GM18858 (cell line): ENCODE measurements around the gene RND3.

Experiments used
- ATAC-seq: cut with Tn5 transposase; IDR thresholded peaks from one replicate; pipeline ENCODE4 v1.9.1; 2021; ENCODE audit not compliant: unreplicated experiment

RND3 gene, protein sequence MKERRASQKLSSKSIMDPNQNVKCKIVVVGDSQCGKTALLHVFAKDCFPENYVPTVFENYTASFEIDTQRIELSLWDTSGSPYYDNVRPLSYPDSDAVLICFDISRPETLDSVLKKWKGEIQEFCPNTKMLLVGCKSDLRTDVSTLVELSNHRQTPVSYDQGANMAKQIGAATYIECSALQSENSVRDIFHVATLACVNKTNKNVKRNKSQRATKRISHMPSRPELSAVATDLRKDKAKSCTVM

DNA sequence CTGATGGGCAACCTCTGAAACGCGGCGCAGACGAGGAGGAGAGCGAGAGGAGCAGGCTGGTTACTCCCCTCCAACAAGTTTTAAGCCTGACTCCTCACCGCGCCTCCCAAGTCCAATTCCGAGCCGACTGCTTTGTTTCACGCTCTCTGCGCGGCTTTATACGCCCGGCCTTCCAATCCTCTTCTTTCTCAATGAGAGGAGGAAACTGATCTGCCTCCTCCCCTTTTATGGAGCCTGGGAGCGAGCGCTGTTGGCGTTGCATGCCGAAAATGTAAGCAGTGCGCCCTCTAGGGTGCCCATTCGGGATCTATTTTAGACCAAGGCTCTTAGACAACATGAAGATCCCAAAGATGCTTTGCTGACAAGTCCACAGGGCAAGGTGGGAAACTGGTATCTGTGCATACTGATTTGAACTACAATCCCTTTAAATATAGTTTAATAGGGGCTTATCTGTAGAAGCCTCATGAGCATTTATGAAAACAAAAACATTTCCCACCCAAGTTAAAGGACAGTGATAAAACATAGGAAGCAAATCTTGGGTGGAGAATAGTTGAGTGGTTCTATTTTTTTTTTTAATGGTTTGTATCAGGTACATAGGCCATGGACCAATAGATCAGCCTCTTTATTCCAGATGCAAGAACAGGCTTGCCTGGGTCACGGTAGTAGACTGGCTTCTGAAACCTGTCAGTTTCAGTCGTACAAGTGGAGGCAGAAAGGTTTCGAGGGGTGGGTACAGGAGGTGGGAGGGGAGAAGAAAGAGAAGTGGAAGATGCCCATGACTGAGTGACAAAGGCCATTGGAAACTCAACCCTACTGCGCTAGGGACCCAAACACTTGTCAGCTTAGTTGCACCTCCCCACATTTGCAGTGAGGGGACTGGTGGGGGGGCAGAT, at the start of gene RND3:
Gene RND3, minus strand, starts transcription at position 131 of the 893 bp plus-strand sequence. CDS start 250 bp downstream, outside the sequence.
- peak; percentile 74 for ATAC-seq

DNA sequence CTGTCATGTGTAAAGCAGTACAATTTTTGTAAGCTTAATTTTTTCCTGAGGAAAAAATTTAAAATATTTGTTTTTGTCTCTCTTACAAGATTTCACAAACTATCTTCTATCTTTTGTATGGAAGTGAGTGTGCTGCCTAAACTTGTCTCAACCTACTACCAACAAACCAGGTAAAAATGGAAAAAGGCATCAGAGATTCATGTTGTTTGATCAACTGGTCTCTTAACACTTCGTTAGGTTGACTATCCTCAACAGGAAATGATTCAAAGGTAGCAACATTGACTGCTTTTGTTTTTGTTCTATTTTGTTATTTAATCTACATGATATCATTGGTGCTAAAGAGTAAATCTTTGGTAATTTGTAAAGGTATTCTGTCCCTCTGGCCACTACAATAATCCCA, 47.7 kb upstream of the RND3 start:
- ATAC-seq = no peak

DNA sequence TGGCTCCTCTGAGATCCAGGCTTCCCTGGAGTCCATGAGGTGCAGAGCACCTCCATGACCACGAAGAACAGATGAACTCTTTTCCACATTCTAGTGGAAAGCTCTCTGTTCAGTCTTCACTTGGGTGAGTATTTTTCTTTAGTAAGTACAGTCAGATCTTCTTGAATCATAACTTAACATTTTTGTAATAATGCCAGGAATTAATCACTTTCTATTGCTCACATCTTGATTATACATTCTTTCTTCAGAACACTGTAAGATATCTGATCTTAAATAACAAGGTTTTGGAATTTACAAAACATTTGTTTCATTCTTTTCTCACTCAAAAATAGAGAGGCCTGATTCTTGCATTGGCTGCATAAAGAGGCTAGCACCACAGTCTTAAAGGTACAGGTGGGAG, 45.4 kb upstream of the RND3 start:
- ATAC-seq = no peak

DNA sequence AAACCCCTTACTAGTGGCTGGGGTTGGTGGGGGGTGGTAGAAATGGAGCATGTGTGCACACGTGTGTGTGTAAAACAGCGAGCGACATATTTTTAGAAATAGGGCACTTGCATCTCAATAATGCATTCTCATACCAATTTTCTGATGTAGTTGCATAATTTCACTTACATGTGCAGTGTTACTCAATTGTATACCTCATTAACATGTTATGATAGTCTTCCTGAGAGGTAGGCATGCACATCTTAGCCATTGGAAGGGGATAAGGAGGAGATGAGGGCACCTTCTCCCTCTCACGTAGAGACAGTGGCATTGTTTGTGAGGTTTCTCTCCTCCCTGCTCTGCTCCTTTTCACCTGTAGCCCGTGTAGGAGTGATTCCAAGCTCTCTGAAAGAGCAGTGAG, 44.6 kb upstream of the RND3 start:
- ATAC-seq = no peak

DNA sequence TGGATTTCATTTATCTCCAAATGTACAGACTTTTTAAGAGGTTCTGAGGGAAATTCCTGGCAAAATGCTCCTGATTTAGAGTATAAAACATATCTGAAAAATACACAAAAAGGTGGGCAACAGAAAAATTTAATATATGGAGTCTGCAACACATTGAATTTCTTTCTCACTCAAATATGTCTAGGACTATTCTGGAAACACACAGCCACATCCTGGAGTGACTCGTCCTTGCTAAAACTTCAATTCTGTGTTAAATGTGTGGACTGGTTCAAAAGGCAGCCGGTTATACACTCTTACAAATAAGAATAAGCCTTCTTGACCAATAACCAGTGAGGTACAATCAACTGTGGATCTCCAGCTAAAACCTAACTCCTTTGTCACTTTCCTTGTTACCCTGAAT, 44.1 kb upstream of the RND3 start:
- no peak for ATAC-seq

DNA sequence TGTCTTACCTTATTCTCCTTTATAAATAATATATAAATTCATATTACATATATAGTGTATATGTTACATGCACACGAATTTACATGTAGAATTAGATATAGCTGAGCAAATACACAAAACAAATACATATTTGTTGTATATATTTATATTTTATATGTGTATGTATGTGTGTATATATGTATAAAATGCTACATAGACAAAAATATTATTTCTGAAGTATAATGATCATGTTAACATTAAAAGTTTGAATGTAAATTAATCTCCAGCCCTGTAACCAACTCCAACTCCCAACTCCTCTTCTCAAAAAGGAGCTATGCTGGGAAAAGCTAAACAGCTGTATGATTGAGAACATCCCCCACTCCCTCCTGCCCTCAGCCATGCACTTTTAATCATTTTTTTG, 42.7 kb upstream of the RND3 start:
- no peak for ATAC-seq

GRCh38 chr2:150528861-150529801, 41.7 kb upstream of the RND3 start:
- peak; percentile 98 for ATAC-seq

DNA sequence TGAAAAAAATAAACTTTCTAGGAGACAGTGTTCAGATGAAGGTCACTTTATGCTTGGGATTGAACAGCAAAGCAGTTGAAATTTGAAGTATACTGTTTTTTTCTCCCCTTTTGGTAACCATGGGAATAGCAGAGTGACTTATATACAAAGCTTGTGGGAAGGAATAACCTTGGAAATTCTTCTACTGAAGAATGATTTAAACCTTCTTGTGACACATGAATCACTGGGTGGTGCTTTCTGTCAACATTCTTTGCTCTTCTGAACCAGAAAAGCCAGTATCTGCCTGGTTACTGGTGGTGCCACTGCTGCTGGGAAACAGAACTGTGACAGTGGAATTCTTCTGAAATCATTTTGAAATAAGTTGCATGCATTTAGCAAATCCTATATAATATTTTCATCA, 39.4 kb upstream of the RND3 start:
- ATAC-seq = no peak

GRCh38 chr2:150526006-150526405, 38.5 kb upstream of the RND3 start:
- no peak for ATAC-seq

GRCh38 chr2:150522269-150522668, 34.8 kb upstream of the RND3 start:
- ATAC-seq = no peak

DNA sequence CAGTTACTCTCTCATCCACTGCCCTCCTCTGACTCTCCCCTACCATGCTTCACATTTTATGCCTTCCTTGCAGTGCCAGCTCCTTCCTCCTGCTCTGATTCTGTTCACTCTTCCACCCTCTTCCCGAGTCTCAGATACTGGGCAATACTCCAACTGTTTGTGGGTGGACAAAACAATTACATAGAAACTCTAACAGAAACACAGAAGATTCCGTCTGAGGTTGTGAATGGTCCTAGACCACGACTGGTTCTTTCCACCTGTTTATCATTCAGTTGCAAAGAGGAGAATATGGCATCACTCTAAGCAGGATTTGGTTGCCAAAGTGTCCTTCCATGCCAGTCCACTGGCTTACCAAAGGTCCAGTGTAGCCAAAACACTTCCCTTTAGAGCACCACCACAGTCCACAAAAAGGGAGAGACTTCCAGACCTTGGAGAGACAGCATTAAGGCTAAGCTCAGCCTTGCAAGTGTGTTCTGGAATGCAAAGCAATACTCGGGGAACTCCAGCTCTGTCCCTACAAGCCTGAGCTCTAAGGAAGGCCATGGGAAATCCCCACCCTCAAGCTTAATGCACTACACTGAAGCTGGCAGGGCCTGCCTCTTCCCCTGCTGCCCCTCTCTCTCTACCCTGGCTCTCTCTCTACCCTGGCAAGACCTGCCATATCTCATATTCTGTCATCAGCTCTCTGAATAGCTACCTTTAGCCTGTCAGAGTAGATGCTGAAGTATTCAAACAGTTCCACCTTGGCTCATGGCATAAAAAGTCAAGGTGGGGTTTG, 33.6 kb upstream of the RND3 start:
- ATAC-seq = no peak

- ATAC-seq = no peak
Observed at GRCh38 chr2:150520033-150520432, 32.6 kb upstream of the RND3 start.

DNA sequence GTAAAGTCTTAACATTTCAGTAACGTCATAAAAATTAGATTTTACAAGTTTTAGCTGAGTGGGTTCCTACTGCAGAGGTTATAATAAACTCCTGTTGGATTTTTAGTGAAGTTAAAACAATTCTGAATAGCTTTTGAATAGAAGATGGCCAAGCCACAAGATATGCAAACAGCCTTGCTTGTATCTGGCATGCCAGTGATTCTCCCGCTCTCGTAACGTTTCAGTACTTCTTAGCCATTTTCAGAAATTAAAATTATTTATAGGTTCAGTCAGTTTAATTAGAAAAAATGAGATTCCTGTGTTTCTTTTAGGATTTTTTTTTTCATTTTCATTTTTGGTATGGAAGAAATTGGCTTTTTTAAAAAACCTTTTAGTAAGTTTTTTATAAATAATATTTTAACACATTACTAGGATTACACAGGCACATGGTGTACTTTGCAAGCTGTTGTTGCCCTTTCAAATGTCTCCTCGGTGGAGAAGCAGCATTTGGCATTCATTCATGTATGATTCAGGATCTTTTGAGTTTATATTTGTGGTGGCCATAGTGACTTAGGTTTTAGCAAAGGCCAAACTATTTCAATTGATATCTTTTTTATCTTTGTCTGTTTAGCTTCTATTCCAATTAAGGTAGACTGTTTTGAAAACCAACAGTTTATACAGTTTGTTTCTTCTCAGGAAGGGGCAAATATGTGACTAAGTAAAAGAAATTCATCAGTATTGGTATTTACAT, 30.6 kb upstream of the RND3 start:
- no peak for ATAC-seq

- no peak for ATAC-seq
Observed at GRCh38 chr2:150513647-150514046, 26.2 kb upstream of the RND3 start.

DNA sequence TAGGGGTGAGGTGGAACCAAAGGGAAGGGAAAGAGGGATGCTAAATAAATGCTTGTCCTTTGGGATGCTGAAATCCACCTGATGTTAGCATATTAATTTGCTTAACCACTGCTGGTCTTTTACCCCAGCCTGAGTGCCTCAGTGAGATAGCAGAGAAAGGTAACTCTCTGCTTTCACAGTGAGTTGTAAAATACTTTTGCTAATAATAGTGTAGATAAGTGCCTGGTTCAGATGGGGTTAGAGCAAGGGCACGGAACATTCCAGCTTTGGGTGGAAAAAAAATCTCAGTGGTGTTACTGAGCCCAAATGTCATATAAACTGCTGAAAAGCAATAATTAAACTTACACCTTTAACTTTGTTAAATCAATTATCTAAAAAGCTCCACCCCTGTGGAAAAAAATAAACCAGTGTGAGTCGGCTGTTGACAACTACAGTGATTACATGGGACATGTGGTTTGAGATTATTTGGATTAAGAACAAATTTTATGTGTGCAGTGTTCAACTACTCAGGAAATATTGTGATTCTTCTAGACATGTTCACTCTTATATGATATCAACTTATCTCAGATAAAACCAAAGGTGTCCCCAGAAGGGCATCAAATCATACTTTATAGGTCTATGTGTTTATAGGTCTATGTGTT, 21.1 kb upstream of the RND3 start:
- ATAC-seq = no peak

- ATAC-seq = no peak
Observed at GRCh38 chr2:150507071-150507470, 19.6 kb upstream of the RND3 start.

DNA sequence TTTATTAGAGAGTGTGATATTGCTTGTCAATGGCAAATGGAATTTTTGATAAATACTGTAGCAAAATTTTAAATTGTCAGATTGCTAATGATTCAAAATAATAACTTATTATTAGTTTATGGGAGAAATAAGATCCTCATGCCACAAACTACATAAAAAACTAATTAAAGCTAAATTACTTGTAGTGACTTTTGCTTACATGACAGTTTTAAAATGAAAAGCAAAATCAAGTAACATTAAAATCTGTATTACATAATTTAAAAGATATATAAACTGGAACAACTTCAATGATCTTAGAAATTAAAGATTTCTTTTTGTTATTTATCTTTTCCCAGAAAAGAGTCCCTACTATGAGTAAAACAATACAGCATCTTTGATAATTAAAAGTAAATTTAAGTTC, 17.7 kb upstream of the RND3 start:
- ATAC-seq = no peak

DNA sequence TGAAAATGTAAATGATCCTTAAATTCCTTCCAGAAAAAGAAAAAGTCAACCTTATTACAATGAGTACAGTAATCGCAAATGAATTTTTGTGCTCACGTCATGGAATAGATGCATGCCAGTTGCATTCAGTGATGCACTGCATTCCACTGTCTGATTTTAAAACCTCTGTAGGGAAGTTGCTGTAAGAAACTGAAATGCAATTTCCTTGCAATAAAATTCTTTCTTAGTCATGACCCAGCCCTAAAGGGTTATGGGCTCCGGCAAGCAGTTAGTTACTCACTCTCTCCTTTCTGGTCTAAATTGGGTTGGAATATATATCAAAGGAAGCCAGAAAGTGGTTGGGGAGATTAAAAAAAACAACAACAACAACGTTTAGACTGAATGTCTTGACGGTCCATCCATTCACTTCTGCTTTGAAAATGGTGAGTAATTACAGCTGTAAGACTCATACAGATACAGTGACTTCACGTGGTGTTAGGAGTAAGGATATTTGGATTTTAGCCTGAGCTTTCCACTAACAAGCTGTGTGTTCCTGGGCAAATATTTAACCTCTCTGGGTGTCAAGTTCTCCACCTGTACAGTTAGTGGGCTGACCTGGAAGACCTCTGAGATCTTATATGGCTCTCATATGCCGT, 8.6 kb upstream of the RND3 start:
- no peak for ATAC-seq

- no peak for ATAC-seq
Observed at GRCh38 chr2:150495001-150495400, 7.5 kb upstream of the RND3 start.
